ENCODE data around the gene SIK3. TPM values are rescaled to one million over a fixed set of nuclear protein-coding genes. Genes with fewer than 3 reads are reported as not detected.

SIK3 gene
- total and polyA plus RNA-seq, 2 donors (not counting 3 experiments of a cell fraction or from before 2014, with no cell fraction given): 10.3 to 21.3 TPM

DNA sequence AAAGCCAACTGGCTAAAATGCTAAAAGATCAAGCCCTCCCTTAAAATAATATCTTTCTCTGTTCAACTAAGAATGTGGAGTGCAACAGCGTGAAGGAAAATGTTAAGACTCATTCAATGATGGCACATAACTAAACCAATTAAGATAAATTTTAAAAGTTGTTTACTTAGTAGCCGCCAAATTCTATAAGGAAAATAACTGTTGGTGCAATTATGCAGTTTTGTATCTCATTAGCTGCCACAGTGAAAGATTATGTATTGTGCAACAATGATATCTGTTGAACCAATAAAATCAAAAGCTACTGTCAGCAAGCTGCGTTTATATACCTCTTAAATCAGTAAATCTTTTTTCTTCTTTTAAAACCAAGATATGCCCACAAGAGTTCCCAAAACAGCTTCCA is 55.5 kb downstream of the SIK3 start:
- DNase-seq (ENCODE audit: low read depth, low spot score) (no peak), FAIRE-seq (no peak)
- POLR2A ChIA-PET: no interaction called here
- no peak overlapping the region for H3K4me2 ChIP-seq (ENCODE audit: insufficient read depth, low read length)
- intact Hi-C loops (cut with micrococcal nuclease) (no loop called here), dilution Hi-C loops (cut with MboI; ENCODE audit: extremely low pct_ligation_motif_present, low sequenced_read_pairs) (no loop called here)
- H3K27me3 ChIP-seq (ENCODE audit: control insufficient read depth in 2 of 2, insufficient read depth in 2 of 2, low read length in 2 of 2): no peaks in the 10 kb centered on the region
- no peaks in the 10 kb centered on the region for H3K9me3 ChIP-seq (replicated peaks; ENCODE audit: control insufficient read depth, insufficient read depth, low read length)
- H3K79me2 ChIP-seq (ENCODE audit: control insufficient read depth, insufficient read depth, low read length): peaks cover 2% of the 10 kb centered on the region
- no peak overlapping the region for H2AFZ ChIP-seq (ENCODE audit: low read depth, low read length)
- peaks cover 11% of the 10 kb centered on the region for H3K4me1 ChIP-seq (ENCODE audit: control insufficient read depth, extremely low read depth, insufficient read depth, low read length)
- no peak overlapping the region for H3K4me3 ChIP-seq (replicated peaks in 1 of 3; ENCODE audit: insufficient read depth in 1 of 3, low read depth in 1 of 3, low read length in 3 of 3)
- H3K36me3 ChIP-seq (ENCODE audit: control insufficient read depth in 2 of 2, extremely low read depth in 1 of 2, insufficient read depth in 2 of 2, low read length in 2 of 2): no peaks in the 10 kb centered on the region
- TF ChIP-seq JUN (IDR thresholded peaks at IDR 0.05; ENCODE audit: borderline replicate concordance, insufficient read depth, insufficient read length, low read depth): no peak
- no peak for TF ChIP-seq MYC (IDR thresholded peaks at IDR 0.05; ENCODE audit: low read depth, low read length)
- no peak for TF ChIP-seq POLR2AphosphoS5 (IDR thresholded peaks at IDR 0.05; ENCODE audit: insufficient read depth, low read depth, low read length)
- no peak for TF ChIP-seq EZH2 (IDR thresholded peaks at IDR 0.05; ENCODE audit: borderline replicate concordance, low read depth, low read length, severe bottlenecking)
- no peak for TF ChIP-seq FOS (IDR thresholded peaks at IDR 0.05; ENCODE audit: borderline replicate concordance, insufficient read depth, low read length)
- no peak for TF ChIP-seq POLR2A (IDR thresholded peaks at IDR 0.05; ENCODE audit: low read depth, low read length)
- TF ChIP-seq, protein P1, sequence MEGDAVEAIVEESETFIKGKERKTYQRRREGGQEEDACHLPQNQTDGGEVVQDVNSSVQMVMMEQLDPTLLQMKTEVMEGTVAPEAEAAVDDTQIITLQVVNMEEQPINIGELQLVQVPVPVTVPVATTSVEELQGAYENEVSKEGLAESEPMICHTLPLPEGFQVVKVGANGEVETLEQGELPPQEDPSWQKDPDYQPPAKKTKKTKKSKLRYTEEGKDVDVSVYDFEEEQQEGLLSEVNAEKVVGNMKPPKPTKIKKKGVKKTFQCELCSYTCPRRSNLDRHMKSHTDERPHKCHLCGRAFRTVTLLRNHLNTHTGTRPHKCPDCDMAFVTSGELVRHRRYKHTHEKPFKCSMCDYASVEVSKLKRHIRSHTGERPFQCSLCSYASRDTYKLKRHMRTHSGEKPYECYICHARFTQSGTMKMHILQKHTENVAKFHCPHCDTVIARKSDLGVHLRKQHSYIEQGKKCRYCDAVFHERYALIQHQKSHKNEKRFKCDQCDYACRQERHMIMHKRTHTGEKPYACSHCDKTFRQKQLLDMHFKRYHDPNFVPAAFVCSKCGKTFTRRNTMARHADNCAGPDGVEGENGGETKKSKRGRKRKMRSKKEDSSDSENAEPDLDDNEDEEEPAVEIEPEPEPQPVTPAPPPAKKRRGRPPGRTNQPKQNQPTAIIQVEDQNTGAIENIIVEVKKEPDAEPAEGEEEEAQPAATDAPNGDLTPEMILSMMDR (IDR thresholded peaks at IDR 0.05; ENCODE audit: extremely low read depth in 1 of 2, insufficient read depth in 1 of 2, low read depth in 1 of 2, low read length in 2 of 2): no peak
- no peak overlapping the region for H3K9ac ChIP-seq (replicated peaks; ENCODE audit: extremely low read depth, insufficient read depth, low read length)
- no peak overlapping the region for H3K27ac ChIP-seq (ENCODE audit: insufficient read depth, low read depth, low read length)
- no TSS peak for BruUV-seq (replicated peaks)
- H3K9me1 ChIP-seq (replicated peaks; ENCODE audit: control insufficient read depth, extremely low read depth, insufficient read depth, low read length): no peaks in the 10 kb centered on the region
- CTCF ChIA-PET: interaction anchor here (0.9 to 1.3 kb wide), 3 partner anchors 8 to 103 kb away, joined by 3 read pairs; no protein-coding TSS in a partner anchor
- H4K20me1 ChIP-seq (replicated peaks; ENCODE audit: control insufficient read depth, extremely low read depth, insufficient read depth, low read length): no peaks in the 10 kb centered on the region

Measured in endothelial cell of umbilical vein (primary cell).